ENCODE data around the gene PINK1.

The PINK1 gene

GRCh38 chr1:20634065-20634593 is 871 bp downstream of the PINK1 start:
- H3K4me3 ChIP-seq (ENCODE audit: low read length), result peak overlapping the region; percentile 63
- no peak for DNase-seq (ENCODE audit: low read depth)
- no peak for TF ChIP-seq CTCF (conservative IDR thresholded peaks at IDR 0.05; ENCODE audit: low read depth, low read length)

GRCh38 chr1:20634594-20635084 is 1.4 kb downstream of the PINK1 start:
- no peak for TF ChIP-seq CTCF (conservative IDR thresholded peaks at IDR 0.05; ENCODE audit: low read depth, low read length)
- DNase-seq (ENCODE audit: low read depth), result no peak
- H3K4me3 ChIP-seq (ENCODE audit: low read length), result peak overlapping the region; percentile 63

- TF ChIP-seq CTCF (conservative IDR thresholded peaks at IDR 0.05; ENCODE audit: low read depth, low read length), result no peak
- no peak for DNase-seq (ENCODE audit: low read depth)
- no peak overlapping the region for H3K4me3 ChIP-seq (ENCODE audit: low read length)
These were observed 3.6 kb downstream of the PINK1 start for GRCh38 chr1:20636785-20637347.

- peak; percentile 81 for TF ChIP-seq CTCF (conservative IDR thresholded peaks at IDR 0.05; ENCODE audit: low read depth, low read length)
- no peak for DNase-seq (ENCODE audit: low read depth)
- H3K4me3 ChIP-seq (ENCODE audit: low read length), result no peak overlapping the region
These were observed 6.9 kb downstream of the PINK1 start for GRCh38 chr1:20640183-20640597.

- DNase-seq (ENCODE audit: low read depth), result no peak
- TF ChIP-seq CTCF (conservative IDR thresholded peaks at IDR 0.05; ENCODE audit: low read depth, low read length), result no peak
- no peak overlapping the region for H3K4me3 ChIP-seq (ENCODE audit: low read length)
These were observed 8.7 kb downstream of the PINK1 start for GRCh38 chr1:20641975-20642374.

- no peak for TF ChIP-seq CTCF (conservative IDR thresholded peaks at IDR 0.05; ENCODE audit: low read depth, low read length)
- no peak for DNase-seq (ENCODE audit: low read depth)
- no peak overlapping the region for H3K4me3 ChIP-seq (ENCODE audit: low read length)
These were observed 9.8 kb downstream of the PINK1 start for GRCh38 chr1:20643080-20643479.

GRCh38 chr1:20644416-20644815 is 11.2 kb downstream of the PINK1 start:
- TF ChIP-seq CTCF (conservative IDR thresholded peaks at IDR 0.05; ENCODE audit: low read depth, low read length), result no peak
- no peak overlapping the region for H3K4me3 ChIP-seq (ENCODE audit: low read length)
- no peak for DNase-seq (ENCODE audit: low read depth)
